ENCODE results near the gene UNC45A.
A peak's percentile ranks its signal among the peaks of the same experiment; 100 is the strongest.

Gene UNC45A

GRCh38 chr15:90966262-90966661 lies 31.2 kb downstream of the UNC45A start:
- no peak for DNase-seq

- DNase-seq, result no peak
Measured at GRCh38 chr15:90967206-90967605, 32.1 kb downstream of the UNC45A start.

GRCh38 chr15:90968434-90968833 lies 33.3 kb downstream of the UNC45A start:
- no peak for DNase-seq

DNA sequence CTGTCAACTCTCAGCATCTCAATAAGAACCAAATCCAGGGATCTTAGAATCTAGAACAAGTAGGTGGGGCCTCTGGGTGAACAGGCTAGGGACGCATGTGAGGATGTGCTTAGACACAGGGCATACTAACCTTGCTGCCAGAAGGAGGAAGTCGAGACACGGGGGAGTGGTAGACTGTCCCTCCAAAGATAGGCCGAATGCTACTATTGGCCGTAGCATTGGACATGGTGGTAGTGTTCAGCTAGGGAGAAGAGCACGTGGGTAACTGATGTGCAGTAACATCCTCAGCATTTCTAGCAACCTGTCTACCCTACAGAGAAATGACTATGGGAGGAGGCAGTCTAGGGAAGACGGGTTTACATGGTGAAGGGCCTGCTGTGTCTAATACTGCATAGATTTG lies 35.2 kb downstream of the UNC45A start:
- no peak for DNase-seq

GRCh38 chr15:90972133-90972532 lies 37.0 kb downstream of the UNC45A start:
- DNase-seq, result no peak

GRCh38 chr15:90974216-90974615 lies 39.1 kb downstream of the UNC45A start:
- DNase-seq, result no peak

DNA sequence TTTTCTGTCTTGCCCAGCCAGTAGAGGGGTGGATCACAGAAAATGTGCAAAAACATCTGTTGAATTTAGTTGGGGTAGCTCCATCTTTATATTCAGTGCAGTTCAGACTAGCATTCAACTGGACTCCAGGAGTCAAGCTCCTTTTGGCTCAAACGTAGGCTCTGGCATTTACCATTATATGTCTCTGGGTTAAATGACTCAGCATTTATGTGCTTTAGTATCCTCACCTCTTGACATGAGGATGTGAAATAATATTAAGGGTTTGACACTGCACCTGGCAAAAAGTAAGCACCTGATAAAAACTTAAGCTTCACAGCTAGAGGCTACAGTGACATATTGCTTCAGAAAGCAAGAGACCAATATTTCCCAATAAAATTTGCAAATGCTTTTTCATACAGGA lies 44.5 kb downstream of the UNC45A start:
- no peak for DNase-seq

- no peak for DNase-seq
Measured at GRCh38 chr15:90981681-90982080, 46.6 kb downstream of the UNC45A start.

- no peak for DNase-seq
Measured at GRCh38 chr15:90982135-90982534, 47.0 kb downstream of the UNC45A start.

DNA sequence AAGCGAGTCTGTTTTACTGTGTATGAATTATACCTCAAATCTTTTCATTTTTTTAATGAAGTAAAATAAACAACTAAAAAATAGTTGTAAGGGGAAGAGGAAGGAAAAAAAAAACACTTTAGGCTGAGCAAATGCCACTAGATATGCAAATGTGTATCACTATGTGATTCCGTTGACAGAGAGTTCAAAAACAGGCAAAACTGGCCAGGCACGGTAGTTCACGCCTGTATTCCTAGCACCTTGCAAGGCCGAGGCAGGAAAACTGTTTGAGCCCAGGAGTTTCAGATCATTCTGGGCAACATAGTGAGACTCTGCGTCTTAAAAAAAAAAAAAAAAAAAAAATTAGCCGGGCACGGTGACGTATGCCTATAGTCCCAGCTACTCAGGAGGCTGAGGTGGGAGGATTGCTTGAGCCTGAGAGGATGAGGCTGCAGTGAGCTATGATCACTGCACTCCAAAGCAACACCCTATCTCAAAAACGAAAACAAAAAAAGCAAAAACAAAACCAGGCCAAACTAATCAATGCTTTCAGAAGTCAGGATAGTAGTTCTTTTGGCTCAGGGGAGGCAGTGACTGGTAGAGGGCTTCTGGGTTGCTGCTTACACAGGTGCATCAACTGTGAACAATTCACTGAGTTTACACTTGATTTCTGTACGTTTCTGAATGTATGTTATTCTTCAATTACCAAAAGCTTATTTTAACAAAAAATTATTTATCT lies 51.9 kb downstream of the UNC45A start:
- DNase-seq, result no peak

DNA sequence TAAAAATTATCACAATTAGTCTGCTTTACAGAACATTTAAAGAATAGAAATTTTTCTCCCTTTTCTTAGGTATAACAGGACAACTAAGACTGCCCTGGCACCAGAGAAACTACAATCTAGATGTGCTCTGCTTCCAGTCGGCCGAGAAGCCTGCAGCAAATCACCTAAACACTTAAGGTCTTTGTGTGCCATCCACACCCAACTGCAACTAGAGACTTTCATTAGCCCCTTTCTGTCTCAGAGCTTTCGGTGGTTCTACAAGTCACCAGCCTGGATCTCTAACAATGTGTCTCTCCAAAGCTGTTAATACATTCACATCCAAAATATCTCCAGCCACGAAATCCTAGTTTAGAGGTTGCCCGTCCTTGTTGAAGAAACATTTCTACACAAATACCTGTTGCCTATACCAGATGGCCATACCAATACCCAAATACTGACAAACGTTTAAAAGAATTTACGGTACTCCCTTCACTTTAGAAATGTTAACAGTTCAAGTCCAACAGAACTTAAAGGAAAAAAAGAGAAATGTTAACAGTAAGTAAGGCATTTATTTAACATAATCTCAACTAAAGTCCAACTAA lies 52.6 kb downstream of the UNC45A start:
- no peak for DNase-seq

DNA sequence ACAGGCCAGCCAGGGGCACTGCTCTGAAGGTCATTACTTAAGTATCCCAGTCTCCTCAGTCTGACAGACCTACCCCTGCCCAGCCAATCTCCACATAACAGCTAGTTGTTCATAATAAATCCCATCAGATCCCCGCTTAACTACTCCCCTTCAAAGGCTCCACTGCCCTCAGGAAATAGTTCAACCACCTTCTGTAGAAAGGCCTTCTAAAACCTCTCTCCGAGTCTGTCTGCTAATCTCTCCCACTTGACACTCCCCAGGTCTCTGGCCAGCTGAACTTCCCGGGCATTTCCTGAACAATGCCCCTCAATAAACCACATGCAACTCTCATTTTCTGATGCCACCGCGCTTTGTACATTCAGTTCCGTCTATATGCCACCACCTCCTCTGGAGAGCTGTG lies 53.2 kb downstream of the UNC45A start:
- no peak for DNase-seq

DNA sequence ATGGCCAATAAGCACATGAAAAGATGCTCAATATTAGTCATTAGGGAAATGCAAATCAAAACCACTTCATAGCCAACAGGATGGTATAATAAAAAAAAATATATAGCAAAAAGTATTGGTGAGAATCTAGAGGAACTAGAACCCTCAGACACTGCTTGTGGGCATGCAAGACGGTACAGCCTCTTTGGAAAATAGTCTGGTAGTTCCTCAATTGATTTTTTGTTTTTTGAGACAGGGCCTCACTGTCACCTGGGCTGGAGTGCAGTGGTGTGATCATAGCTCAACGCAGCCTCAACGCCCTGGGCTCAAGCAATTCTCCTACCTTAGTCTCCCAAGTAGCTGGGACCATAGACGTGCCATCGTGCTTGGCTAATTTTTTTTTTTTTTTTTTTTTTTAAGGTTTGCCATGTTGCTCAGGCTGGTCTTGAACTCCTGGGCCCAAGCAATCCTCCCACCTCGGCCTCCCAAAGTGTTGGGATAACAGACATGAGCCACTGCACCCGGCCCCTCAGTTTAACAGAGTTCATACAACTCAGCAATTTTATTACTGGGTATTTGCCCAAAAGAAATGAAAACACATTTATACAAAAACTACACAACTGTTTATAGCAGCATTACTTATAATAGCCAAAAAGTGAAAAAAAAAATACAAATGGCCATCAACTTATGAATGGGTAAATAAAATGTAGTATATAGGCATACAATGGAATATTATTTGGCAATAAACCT lies 54.1 kb downstream of the UNC45A start:
- DNase-seq, result no peak

GRCh38 chr15:90990446-90990845 lies 55.4 kb downstream of the UNC45A start:
- no peak for DNase-seq

DNA sequence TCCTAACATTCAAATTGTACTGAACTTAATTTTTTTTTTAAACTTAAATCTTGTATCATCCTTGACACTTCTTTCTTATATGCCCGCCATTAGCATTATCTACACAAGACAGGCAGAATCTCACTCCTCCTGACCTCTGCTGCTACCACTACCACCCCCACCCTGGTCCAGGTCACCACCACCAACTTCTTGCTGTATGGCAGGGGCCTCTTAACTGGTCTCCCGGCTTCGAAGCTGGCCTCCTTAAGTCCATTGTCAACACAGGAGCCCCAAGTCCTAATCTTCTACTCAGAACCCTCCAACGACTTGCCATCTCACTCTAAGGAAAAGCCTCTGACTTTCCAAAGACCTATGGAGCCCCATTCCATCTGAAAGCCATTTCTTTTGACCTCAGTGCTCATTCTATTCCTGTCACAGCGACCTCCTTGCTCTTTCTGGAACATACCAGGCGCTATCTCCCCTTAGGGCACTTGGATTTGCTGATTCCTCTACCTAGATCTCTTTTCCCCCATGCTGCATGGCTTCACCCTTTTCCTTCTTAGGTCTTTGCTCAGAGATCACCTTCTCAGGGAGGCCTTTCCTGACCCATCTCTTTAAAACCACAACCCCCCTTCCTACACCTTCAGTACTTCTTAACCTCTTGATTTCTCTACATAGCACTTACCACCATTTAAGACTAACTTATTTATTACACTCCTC lies 56.7 kb downstream of the UNC45A start:
- DNase-seq, result no peak

DNA sequence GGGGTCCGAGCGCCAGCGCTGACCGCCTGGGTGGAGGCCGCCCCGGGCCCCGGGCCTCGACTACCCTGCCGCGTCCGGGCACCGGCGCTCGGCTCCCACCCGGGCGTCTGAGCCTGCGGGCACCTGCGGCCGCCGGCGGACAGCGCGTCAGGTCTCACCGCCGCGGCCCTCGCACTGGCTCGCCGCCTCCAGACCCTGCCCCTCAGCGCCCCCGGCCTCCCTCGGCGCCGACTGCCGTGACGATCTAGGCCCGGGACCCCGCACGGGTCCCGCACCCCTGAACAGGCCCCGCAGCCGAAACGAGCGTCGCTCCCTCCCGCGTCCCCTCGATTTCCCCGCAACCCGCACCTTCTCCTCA lies 59.0 kb downstream of the UNC45A start:
- DNase-seq, result peak in 1 of 6 experiments; percentile 22

DNA sequence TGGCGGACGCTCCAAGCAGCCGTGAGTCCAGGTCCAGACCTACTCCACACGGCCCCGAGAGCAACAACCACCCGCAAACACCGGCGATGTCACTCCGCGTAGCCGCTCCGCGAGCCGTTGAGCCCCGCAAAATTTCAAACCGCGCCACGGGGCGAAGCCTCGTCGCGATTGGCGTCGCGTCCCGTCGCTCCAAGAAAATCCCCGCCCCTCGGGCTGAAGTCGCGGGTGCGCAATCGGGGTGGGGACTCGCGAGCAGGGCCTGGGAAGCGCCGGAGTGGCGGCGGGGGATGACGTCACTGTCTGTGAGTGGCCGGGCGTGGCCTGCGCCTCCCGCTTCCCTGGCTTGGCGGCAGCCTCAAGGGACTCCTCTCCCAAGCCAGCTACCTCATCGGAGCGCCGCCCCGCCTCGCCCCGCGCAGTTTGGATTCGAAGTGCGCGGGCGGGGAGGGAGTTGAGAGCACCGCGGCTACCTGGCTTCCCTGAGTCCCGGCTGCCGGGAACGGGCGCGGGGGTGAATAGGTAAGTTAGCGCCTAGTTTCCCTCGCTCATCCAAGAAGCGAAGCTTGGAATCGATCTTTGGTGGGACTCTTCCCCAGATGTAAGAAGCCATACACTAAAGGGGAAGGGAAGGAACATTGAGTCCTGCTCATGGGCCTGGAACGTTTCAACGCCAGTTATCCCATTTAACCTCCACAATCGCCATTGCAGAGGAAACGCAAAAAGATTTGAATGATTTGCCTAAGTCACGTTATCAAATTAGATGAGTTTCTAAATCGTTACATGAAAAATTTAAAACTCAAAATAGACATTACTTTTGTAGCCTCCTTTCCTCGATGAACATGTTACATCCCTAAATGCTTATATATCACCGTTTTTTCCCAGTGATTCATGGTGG lies 59.6 kb downstream of the UNC45A start, which contains the start of gene PRC1:
Gene PRC1, minus strand, starts transcription at position 119 of the 895 bp plus-strand sequence. Its CDS starts 118 bp downstream, at position 1.
- peak; percentile 92 to 96 (median 94) for DNase-seq

DNA sequence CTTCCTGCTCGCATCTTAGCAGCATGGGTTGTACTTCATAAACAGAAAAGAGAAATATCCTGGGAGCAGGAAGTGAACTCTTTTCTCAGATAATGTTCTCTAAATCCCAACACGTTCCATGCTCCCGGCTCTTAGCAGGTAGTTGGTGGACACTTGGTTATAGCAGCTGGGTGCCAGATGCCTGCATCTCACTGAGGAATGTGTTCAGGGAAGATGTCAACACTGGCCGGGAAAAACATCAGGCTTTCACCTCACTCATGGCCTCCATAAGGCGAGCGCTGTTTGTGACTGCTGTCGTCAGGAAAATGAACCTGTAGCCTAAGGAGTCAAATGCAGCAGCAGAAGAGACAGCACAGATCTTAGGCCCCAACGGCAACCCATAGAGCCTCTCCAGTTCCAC lies 63.7 kb downstream of the UNC45A start:
- DNase-seq, result no peak

DNA sequence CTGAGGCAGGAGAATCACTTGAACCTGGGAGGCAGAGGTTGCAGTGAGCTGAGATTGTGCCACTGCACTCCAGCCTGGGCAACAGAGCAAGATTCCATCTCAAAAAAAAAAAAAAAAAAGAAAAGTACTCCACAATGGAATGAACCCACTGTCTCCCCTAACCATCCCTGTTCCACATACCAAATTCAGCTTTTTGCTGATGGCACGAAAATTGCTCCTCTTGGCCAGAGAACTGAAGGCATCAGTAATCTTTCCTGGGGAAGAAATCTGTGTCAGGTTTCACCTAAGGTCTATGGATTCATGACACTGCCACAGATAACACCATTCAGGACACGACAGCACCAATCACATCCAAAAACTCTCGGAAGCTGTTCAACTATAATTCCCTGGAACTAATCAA lies 66.1 kb downstream of the UNC45A start:
- no peak for DNase-seq

Data from stimulated activated naive CD4-positive, alpha-beta T cell (primary cell).